HEK293T (cell line): ENCODE data around the gene CAPZA1.

Experiments used
- BHLHE40 ChIP-seq: fragments of 450-650 bp; IDR thresholded peaks from 2 replicates; pipeline ENCODE4 v1.6.1; 2016; ENCODE audit warnings: mild to moderate bottlenecking, moderate library complexity, borderline replicate concordance
- CTBP1 ChIP-seq: fragments of 450-650 bp; IDR thresholded peaks from 2 replicates; pipeline ENCODE4 v1.6.1; 2016; ENCODE audit warnings: borderline replicate concordance
- ELF4 ChIP-seq: fragments of 450-650 bp; IDR thresholded peaks from 2 replicates; pipeline ENCODE4 v1.6.1; 2017; ENCODE audit warnings: antibody characterized with exemption
- NFRKB ChIP-seq: fragments of 450-650 bp; IDR thresholded peaks from 2 replicates; pipeline ENCODE4 v1.6.1; 2016; ENCODE audit warnings: mild to moderate bottlenecking, moderate library complexity

DNA sequence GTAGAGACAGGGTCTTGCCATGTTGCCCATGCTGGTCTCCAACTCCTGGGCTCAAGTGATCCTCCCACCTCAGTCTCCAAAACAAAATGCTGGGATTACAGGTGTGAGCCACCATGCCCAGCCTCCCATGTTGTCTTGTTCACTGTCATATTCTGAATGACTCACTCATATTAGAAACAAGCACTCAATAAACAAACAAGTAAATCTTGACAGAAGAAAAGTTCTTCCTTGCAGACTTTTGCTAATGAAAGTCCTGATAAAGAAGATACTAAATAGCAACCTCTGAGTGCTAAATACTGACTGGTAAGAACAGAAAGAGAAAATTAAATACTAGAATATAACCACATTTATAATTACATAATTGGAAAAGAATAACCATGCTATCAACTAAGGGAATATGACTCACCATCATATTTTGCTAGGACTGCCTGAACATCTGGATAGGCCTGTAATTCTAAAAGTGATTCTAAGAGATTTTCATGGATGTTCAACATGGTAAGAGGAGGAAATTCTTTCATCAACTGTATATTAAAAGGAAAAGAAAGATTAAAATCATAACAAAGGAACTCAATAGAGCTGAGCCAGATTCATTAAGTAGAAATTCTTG, 37.9 kb upstream of the CAPZA1 start:
- TF ChIP-seq NFRKB (no peak), BHLHE40 (no peak), ELF4 (no peak), CTBP1 (no peak)
